LHCN-M2 (cell line): Measurements from ENCODE around the gene GALK1. TPM values are rescaled to one million over a fixed set of nuclear protein-coding genes. Genes with fewer than 3 reads are reported as not detected.
"Not testable (repeated sequence)": the region's sequence is repeated elsewhere in the genome, so short reads cannot be mapped to it uniquely, and the experiment has no call there.

Experiments used
- DNase-seq: peaks from one replicate; pipeline ENCODE4 v3.0.0-alpha.2; 2012; ENCODE audit warnings: low read depth
- total RNA-seq: library from RNA; depleted of rRNA; stranded (reverse); fragments of >200 nt; gene quantifications from 2 replicates; pipeline ENCODE4 v1.2.3, GENCODE V29; 2014

The GALK1 gene
- total RNA-seq, 1 experiment from 2014 or later = 65.4 TPM

DNA sequence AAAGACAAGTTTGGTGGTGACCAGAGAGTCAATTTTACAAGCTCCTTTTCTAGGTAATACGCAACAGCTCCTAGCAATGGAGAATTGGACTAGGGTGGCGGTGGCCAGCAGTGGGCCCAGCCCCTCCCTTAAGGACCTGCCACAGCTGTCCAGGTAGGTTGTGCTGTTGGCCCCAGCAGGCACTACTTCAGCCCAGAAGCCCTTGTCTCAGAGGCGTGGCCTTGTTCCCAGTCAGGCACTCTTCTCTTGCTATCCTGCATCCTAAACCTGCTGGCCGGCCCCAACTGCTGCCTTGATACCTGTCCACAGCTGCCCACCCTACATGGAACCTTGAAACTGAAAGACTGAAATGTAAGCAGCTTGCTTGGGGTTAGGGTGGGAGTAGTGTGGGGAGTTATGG lies 989 bp upstream of the GALK1 start:
- no peak for DNase-seq

DNA sequence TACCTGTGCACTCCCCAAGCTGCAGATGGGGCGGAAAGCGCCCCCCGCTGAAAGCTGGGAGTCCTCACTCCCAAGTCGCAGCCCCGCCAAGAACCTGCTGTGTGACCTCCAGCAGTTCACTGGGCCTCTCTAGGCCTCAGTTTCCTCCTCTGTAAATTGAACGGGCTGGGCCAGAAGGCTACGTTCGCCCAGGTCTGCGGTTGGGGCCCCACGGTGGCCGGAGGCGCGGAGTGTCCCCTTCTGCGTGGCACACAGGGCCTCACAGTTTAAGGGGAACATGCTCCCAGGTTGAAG lies 628 bp downstream of the GALK1 start:
- no peak for DNase-seq

DNA sequence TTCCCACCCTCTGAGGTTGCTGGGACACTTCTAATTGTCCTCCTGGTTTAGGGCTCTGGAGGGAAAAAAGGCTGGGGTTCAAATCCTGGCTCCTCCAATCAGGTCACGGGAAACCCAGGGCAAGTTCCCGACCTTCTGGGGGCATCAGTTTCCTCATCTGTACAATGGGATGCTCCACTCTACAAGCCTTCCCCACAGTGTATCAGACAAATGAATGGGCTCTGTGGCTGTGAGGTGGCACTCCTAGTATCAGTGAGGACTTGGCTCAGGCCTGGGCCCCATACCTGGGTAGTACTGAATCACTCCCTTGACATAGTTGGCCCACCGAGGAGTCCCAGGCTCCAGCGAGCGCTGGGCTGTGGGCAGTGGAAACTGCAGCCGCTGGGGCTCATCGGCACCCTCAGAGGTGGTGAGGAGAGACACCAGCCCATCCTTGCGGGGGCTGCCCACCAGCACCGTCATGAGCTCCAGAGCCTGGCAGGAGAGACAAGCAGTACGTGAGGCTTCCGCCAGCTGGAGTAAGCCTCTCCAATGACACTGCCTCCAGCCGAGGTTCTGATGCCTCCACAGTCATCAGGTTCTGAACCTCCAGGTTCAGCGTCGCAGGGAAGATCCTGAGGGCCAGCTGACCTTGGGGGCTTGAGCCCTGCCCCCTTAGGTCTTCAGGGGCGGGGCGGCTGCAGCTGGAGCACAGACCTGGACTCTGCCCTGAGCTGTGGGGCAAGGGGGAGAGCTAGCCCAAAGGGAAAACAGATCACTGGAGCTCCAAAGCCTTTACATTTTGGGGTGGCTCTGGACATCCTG lies 1.2 kb downstream of the GALK1 start:
- no peak for DNase-seq

DNA sequence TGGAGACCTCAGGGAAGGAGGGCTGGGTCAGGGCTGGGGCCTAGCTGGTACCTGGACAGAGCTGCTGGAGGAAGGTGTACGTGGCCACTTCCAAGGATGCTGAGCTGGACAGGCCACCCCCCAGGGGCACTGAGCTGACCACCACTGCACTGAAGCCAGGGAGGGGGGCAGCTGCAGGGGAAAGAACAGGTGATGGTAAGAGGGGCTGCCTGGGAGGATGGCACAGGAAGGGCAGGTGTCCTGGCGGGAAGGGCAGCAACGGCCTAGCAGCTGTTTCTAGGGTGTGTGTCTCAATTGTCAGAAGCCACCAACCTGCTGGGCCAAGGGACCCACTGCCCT lies 1.8 kb downstream of the GALK1 start:
- no peak for DNase-seq

DNA sequence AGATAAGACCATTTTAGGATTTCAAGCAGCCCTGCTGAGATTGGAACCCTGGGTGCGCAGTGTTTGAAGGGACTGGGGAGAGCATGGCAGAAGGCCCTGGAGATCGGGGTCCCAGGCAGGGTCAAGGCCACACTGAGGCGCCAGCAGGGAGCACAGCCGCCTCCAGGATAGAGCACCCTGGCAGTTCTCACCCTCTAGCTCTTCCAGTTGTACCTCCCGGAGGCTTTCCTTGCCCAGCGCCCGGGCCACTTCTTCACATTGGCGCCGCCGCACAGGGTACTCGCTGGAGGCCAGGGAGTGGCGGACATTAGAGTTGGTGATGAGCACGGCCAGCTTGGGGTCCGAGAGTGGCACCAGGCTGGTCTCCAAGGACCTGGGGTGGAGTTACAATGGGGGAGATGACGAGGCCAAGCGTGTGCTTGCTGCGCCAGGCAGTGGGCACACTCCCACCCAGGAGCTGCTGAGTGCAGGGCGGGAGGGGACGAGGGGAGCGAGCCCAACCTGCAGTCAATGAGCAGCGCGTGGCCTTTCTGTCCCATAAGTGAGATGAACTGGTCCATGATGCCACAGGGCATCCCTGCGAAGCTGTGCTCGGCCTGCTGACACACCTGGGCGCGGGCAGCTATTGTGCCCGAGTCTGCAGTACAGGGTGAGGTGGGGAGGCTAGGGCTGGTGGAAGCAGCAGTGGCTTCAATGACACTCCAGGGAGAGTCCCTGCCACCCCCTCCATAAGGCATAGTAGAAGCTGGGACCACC lies 2.3 kb downstream of the GALK1 start:
- no peak for DNase-seq

DNA sequence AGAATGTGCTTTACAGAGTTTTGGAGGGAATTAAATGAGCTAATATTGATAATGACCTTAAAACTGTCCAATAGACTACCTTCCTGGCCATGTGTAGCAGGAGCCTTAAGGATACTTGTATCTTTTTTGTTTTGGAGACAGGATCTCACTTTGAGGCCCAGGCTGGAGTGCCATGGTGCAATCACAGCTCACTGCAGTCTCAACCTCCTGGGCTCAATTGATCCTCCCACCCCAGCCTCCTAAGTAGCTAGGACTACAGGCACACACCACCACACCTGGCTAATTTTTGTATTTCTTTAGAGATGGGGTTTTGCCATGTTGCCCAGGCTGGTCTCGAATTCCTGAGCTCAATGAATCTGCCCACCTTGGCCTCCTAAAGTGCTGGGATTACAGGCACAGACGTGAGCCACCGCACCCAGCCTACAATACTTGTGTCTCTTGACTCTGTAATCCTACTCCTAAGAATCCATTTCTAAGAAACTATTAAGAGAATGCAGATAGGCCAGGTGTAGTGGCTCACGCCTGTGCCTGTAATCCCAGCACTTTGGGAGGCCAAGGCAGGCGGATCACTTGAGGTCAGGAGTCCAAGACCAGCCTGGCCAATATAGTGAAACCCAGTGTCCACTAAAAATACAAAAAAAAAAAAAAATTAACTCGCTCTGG lies 4.9 kb downstream of the GALK1 start:
- DNase-seq = not testable (repeated sequence)

DNA sequence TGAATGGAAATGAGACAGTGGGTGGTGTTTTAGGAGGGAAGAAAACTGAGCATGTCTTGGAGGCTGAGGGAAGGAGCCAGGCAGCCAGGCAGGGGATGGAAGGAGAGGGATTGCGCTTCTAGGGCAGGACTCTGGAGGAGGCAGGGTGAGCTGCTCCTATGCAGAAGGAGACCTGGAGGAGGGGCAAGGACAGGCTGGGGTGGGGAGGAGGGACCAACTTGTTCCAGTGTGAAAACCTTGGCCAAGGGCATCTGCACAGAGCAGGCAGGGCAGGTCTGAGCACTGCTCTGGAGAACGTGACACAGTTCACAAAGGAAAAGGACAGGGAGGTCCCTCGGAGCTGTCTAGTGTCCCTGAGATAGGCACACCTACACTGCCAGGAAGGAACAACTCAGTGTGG lies 5.5 kb downstream of the GALK1 start:
- DNase-seq = no peak

DNA sequence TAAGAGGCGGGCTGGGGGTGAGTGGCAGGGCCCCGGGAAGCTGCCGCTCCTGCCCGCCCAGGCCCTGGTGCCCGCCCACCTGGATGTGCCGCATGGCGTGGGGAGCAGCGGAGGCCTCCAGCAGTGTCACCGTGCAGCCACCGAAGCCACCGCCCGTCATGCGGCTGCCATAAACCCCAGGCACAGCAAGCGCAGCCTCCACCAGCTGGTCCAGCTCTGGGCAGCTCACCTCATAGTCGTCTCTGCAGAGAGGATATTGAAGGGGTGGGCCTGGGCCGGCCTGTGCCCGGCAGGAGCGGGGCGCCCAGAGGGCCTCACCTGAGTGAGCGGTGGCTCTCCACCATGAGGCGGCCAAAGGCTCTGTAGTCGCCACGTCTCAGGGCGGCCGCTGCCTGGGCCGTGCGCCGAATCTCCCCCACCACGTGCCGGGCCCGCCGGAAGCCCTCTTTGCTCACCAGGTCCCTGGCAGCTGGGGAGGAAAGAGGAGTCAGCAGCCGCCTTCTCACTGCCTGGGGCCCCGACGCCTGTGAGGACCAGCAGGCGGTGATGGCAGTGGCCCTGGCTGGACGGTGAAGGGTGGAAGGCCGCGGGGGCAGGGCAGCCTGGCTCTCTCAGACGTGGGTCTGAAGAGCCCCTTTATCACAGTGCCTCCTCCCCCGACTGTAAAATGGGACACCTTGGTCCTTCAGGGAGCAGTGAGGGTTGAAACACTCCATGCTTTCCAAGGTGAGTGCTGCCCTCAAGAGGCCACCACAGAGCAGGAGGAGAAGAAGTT lies 6.7 kb downstream of the GALK1 start:
- no peak for DNase-seq

DNA sequence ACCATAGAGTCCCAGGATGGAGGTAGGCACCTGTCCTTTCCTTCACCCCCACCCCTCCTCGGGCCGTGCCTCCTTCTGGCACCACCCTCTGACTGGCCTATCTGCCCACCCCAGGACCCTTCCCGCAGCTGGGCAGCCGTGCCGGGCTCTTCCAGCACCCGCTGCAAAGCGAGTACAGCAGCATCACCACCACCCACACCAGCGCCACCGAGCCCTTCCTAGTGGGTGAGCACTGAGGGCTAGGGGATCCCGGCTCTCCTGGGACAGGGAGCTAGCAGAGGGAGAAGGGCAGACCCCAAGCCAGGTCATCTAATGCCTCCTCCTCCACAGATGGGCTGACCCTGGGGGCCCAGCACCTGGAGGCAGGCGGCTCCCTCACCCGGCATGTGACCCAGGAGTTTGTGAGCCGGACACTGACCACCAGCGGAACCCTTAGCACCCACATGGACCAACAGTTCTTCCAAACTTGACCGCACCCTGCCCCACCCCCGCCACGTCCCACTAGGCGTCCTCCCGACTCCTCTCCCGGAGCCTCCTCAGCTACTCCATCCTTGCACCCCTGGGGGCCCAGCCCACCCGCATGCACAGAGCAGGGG lies 7.8 kb downstream of the GALK1 start:
- no peak for DNase-seq

DNA sequence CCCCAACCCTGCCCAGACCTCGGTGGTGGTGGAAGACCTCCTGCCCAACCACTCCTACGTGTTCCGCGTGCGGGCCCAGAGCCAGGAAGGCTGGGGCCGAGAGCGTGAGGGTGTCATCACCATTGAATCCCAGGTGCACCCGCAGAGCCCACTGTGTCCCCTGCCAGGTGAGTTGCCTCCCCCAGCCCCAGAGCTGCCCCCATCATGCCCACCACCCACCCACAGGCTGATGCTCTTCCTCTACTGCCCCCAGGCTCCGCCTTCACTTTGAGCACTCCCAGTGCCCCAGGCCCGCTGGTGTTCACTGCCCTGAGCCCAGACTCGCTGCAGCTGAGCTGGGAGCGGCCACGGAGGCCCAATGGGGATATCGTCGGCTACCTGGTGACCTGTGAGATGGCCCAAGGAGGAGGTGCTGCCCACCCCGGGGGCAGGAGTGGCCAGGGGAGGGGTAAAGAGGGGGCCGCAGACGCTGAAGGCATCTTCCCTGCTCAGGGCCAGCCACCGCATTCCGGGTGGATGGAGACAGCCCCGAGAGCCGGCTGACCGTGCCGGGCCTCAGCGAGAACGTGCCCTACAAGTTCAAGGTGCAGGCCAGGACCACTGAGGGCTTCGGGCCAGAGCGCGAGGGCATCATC lies 8.4 kb downstream of the GALK1 start:
- DNase-seq = no peak

DNA sequence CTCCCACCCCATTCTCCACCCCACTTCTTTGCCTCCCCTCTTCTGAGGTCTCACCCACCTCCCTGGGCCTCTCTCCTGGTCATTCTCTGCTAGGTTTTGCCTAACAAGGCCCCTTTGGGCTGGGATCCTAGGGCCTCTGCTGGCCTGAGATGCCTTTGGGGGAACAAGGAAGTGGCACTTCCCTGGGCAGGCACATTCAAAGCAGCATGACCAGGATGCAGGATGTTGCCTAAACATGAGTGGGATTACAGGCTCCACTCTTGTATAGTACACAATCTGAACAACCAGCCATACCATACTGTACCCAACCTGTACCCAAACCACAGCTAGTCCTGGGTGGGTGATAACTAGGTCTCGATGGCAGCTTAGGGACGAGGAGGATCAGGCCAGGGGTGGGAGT lies 9.0 kb downstream of the GALK1 start:
- DNase-seq = no peak

DNA sequence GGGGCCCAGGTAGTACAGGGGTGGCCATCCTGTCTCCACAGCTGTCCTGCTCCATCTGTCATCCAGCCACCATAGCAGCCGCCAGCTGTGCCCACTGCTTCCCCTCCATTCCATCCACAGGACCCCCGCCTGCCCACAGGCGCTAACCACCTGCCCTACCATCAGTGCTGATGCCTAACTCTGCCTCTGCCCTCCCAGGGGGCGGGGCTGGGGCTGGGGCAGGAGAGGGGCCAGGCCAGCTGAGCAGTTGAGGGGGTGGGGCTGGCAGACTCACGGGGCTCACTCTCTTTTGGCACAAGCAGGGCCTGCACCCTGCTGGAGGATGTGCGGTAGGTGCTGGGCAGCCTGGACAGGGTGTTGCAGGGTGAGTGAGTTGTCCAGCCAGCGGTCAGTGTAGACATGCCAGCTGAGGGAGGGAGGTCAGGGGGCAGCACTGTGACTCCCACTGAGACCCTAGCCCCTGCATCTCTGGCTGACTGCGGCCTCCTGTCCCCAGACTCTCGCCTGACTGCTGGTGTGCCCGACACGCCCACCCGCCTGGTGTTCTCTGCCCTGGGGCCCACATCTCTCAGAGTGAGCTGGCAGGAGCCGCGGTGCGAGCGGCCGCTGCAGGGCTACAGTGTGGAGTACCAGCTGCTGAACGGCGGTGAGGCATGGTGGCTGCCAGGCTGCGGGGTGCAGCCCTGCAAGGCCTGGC lies 9.6 kb downstream of the GALK1 start:
- peak; percentile 69 for DNase-seq

DNA sequence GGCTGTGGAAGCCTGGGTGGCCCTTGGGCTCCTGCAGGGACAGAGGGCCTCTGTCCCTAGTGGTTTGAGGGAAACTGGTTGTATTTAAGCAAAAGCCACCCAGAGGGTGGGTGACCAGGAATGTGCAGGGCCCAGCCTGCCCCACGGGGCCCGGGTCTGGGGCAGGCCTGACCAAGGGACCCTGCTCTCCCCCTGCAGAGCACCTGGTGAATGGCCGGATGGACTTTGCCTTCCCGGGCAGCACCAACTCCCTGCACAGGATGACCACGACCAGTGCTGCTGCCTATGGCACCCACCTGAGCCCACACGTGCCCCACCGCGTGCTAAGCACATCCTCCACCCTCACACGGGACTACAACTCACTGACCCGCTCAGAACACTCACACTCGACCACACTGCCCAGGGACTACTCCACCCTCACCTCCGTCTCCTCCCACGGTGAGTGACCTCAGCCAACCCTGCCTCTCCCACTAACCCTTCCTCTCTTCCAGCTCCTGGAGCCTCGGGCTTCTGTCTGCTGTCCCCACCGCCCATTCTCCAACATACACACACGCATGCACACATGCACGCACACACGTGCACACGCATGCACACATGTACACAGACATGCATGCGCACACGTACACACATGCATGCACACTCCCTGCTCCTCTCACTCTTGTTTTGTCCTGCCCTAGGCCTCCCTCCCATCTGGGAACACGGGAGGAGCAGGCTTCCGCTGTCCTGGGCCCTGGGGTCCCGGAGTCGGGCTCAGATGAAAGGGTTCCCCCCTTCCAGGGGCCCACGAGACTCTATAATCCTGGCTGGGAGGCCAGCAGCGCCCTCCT lies 10.4 kb downstream of the GALK1 start:
- DNase-seq = no peak

DNA sequence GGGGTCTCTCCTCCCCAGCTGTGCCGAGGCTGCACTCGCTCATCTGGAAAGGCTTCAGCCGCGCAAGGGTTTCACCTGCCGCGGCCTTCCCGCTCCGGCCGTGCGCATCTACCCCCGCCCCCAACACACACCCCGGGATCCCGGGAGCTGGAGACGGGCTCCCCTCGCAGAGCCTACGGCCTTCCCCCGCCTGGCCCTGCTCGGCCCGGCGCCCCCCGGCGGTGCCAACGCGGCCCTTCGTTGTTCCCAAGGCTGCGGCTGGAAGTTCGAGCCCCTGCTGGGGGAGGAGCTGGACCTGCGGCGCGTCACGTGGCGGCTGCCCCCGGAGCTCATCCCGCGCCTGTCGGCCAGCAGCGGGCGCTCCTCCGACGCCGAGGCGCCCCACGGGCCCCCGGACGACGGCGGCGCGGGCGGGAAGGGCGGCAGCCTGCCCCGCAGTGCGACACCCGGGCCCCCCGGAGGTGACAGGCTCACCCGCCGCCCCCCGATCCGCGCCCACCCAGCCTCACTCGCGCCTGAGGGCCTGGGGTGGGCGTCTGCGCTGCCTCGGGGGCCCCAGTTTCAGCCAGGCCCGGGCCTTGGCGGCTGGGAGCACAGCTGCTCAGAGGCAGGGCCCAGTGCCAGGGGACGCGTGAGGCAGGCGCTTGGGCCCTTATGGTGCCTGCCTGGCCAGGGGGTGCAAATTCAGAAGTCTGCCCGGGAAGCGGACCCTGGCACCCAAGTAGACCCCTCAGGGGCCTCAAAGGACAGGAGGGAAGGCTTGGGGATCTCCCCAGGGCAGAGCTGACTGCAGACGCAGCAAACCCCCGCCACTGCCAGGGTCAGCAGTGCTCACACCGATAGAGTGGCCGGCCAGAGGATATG lies 11.2 kb downstream of the GALK1 start:
- DNase-seq = peak; percentile 65

DNA sequence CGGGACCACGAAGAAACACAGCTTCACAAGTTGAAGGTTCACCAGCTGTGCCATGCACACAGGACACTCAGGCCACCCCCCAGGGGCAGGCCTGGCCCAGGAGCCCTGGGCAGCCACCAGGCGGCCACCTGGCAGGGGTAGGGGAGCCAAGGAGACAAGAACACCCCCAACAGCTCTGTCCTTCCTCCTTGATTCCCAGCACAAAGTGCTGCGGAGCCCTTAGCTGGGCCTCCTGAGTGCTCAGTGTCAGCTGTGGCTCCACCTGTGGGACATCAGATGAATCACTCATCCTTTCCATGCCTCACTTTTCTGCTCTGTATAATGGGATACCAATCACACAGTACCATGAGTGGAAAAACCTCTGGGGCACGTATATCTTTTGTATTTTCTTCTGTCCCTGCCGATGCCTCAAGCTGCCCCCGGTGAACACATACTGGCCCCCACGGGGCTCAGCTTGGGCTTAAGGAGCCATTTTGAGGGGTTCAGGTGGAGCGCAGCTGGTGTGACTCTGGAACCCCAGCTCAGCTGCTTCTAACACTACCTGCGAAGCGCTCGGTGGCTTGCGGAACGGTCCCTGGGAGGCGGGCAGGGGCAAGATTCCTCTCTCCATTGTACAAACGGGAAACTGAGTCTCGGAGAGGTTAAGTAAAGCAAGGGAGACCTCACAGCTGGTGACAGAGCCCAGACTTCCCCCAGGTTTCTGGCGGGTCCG lies 12.0 kb downstream of the GALK1 start:
- no peak for DNase-seq

DNA sequence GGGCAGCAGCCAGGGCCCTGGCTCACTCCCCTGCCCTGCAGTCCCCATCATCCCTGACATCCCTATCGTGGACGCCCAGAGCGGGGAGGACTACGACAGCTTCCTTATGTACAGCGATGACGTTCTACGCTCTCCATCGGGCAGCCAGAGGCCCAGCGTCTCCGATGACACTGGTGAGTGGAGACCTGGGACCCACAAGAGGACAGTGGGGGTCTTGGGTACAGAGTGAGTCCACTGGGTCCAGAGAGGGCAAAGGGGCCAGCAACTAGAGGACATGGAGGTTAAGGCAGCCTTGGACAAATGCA lies 12.6 kb downstream of the GALK1 start:
- DNase-seq = no peak

DNA sequence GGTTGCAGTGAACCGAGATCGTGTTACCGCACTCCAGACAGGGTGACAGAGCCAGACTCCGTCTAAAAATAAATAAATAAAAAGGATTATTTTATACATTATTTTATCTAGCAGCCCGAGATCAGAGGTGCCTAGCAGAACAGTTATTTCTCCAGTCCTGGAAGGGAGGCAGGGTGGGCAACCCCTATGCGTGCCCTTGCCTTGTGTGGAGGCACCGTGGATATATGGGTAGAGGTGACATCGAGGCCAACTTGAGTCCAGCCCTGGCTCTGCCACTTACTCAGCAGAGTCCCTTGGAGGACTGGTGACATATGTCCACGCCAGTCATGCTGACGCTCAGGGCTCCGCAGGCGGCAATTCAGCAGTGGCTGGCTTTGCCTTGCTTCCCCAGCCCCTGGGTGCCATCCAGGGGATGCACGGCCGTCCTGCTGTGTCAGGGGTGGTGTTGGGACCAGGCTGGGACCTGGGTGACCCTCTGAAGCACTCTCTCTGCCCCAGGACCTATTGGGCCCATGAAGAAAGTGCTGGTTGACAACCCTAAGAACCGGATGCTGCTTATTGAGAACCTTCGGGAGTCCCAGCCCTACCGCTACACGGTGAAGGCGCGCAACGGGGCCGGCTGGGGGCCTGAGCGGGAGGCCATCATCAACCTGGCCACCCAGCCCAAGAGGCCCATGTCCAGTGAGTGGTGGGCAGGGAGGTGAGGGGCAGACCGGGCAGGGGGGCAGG lies 13.2 kb downstream of the GALK1 start:
- no peak for DNase-seq
